GM21529 (cell line): ENCODE data around the gene POLR1E.
A peak's percentile ranks its signal among the peaks of the same experiment; 100 is the strongest.
"Not testable (repeated sequence)": the region's sequence is repeated elsewhere in the genome, so short reads cannot be mapped to it uniquely, and the experiment has no call there.

Source experiments
- ATAC-seq: cut with Tn5 transposase; IDR thresholded peaks from one replicate; pipeline ENCODE4 v1.9.1; 2021; ENCODE audit not compliant: unreplicated experiment

The POLR1E gene

GRCh38 chr9:37464426-37465248 lies 21.1 kb upstream of the POLR1E start:
- ATAC-seq: peak; percentile 19

DNA sequence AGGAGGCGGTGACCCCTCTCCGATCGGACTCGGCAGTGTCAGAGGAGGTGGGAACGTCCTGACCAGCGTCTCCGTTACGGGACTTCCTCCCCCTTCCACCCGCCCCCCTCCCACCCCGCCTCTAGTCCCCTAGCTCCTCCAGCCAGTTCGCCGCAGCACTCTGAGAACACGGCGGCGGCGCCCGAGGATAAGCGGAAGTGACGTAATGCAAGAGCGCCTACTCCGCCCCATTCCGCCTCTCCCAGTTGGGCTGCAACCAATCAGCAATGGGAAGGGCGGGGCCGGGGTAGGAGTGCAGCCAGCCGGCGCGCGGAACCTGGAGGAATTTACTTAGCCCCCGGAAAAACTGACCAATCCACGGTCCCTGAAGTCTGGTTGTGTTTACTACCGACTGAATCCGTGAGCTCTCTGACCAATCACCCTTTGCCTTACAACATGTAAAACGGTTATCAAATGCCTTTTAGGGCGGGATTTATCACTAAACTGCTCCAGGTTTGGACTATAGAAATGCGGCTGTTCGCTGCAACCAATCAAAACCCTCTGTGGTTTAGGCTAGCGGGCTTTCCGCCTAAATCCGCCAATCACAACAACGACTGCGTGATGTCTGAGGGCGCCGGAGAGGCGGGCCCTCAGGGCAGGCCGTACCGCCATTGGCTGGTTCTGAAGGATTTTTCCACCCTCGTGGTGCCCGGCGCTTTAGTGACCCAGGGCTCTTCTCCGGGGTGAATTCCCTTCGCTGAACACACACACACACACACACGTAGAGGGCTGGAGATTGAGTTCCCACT lies 20.3 kb upstream of the POLR1E start, which contains the start of gene ZBTB5:
ZBTB5 (minus strand) TSS at position 202 of the 788 bp plus-strand sequence. CDS start 22,899 bp downstream, outside the sequence.
- ATAC-seq: peak; percentile 77

DNA sequence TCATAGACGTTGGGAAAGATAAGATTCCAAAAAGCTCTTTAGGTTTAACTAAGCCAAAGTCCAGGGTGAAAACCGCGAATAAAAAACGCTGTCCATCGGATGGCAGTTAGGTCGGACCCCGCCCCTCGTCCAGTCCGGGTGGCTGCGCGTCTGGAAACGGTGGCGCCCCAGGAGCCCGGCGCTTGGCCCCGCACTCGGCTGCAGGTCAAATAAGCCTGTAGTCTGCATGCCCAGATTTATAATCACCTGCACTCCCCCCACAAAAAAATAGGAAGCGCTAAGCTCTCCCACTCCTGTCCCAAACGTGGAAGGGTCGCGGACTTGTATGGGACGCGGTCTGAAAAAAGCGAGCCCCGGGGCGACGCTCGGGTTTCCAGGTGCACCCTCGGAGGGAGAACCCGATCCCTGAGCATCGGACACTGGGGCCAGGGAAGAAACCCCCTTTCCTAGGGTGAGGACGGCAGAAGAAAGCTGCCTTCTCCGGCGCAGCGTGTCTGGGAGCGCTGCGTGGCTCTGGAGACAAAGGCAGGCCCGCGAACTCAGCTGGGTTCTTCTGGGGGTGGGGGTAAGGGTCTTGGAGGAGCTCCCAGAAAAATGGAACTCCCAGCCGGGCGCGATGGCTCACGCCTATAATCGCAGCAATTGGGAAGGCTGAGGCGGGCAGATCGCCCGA lies 19.6 kb upstream of the POLR1E start:
- peak; percentile 4 for ATAC-seq

DNA sequence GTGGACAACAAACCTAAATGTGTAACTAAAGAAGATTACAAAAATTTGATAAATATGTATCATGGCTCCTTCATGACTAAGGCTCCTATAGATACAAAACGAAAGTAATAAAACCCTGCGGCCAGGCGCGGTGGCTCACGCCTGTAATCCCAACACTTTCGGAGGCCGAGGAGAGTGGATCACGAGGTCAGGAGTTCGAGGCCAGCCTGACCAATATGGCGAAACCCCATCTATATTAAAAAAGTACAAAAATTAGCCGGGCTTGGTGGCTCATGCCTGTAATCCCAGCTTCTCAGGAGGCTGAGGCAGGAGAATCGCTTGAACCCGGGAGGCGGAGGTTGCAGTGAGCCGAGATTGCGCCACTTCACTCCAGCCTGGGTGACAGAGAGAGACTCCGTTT lies 18.2 kb upstream of the POLR1E start:
- ATAC-seq: not testable (repeated sequence)

DNA sequence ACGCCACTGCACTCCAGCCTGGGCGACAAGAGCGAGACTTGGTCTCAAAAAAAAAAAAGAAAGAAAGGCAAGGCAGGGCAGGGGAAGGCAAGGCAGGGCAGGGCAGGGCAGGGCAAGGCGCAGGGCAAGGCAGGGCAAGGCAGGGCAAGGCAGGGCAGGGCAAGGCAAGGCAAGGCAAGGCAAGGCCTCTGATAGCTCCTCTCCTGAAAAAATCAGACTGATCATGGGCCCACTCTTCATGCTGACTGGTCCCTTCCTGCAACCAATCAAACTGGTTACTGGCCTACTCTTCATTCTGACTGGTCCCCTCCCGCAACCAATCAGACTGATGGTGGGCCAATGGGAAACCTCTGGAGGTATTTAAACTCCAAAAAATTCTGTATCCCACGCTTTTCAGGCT lies 17.1 kb upstream of the POLR1E start:
- ATAC-seq: no peak

DNA sequence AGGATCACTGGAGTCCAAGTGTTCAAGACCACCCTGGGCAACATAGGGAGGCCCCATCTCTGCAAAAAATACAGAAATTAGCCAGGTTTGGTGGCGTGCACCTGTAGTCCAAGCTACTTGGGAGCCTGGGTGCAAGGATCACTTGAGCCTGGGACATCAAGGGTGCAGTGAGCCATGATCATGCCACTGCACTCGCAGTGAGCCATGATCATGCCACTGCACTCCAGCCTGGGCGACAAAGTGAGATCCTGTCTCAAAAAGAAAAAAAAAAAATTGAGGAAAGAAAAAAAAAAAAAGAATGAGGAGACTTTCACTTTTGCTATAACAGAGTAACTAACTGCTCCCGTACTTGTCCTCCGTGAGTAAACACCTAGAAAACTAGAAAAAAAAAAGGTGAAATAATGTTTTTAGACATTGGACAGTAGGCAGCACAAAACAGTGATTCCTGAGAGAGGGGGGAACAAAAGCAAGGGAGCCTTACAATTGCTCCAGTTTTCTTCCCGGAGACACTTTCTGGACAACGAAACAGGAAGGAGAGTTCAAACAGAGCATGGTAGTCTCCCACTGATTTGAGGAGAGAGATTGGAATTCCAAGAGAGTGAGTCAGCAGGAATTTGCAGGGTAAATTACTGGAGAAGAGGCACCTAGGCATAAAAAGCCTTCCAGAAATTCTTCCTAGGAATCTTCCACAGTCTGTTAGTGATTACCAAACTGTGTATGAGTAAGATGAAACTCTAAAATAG lies 13.6 kb upstream of the POLR1E start:
- no peak for ATAC-seq

GRCh38 chr9:37473982-37474381 lies 11.8 kb upstream of the POLR1E start:
- not testable (repeated sequence) for ATAC-seq

DNA sequence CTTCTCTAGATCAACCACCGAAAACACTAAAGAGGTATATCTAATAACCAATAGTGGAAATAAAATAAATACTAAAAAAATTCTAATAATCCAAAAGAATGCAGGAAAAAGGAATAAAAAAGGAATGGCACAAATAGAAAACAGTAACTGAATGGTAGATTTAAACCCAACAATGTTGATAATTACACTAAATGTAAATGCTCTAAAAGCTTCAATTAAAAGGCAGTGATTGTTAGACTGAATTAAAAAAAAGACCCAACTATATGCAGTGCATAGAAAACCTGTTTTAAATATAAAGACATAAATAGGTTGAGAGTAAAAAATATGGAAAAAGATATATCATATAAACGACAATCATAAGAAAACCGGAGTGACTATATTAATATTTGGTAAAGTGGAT lies 11.3 kb upstream of the POLR1E start:
- no peak for ATAC-seq

GRCh38 chr9:37476930-37477329 lies 8.8 kb upstream of the POLR1E start:
- ATAC-seq: no peak

- ATAC-seq: not testable (repeated sequence)
Observed at GRCh38 chr9:37477443-37477842, 8.3 kb upstream of the POLR1E start.

DNA sequence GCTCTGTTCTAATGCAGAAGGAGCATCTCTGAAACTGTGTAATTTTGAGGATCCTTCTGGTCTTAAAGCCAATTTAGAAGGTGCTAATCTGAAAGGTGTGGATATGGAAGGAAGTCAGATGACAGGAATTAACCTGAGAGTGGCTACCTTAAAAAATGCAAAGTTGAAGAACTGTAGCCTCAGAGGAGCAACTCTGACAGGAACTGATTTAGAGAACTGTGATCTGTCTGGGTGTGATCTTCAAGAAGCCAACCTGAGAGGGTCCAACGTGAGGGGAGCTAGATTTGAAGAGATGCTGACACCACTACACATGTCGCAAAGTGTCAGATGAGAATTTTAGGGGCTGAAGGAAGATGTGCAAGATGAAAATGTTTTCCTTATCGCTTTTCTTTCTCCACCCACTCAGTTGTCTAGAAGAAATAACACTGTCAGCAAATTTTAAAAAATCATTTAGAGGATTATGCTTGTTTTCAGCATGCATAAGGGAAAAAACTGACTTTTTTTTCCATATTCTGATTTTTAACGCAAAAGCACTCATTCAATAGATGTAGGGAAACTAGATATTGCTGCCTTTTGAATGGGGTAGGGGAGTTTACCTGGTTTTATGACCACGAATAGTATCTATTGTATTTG lies 7.6 kb upstream of the POLR1E start:
- not testable (repeated sequence) for ATAC-seq

- ATAC-seq: no peak
Observed at GRCh38 chr9:37480759-37481158, 5.0 kb upstream of the POLR1E start.

- no peak for ATAC-seq
Observed at GRCh38 chr9:37486256-37486615, 488 bp downstream of the POLR1E start.

- ATAC-seq: no peak
Observed at GRCh38 chr9:37486616-37487548, 1.1 kb downstream of the POLR1E start.

DNA sequence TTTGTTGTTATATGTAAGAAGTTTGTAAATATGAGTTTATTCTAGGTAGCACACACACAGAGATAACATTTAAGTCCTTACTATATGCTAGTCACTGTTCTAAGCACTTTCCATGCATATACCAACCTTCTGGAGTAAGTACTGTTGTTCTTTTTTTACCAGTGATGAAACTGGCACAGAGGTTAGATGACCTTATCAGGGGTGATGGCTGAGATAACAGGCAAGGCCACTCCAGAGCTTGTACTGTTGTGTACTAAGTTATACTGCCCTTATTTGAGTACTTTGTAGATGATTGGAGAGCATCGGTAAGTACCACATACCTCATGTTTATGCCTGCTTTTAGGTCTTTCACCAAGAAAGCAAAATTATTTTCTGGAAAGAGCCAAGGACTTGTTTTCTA lies 6.2 kb downstream of the POLR1E start:
- ATAC-seq: no peak

DNA sequence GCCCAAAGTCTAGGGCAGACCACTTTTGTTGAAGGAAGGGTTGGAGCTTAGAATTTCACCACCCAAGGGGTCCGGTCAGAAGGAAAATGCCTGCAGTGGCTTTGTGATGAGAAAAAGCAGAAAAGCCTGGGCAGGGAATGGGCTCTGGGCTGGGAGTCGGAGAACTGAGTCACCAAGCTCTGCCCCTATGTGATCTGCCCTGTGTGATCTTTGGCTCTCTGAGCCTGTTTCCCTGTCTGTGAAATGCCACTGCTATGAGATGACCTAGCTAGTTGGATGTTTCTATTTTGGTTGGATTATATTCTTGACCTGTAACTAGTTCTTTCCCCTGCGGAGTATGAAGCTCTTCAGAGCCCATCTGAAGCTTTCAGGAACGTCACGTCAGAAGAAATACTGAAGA lies 9.8 kb downstream of the POLR1E start:
- ATAC-seq: no peak

DNA sequence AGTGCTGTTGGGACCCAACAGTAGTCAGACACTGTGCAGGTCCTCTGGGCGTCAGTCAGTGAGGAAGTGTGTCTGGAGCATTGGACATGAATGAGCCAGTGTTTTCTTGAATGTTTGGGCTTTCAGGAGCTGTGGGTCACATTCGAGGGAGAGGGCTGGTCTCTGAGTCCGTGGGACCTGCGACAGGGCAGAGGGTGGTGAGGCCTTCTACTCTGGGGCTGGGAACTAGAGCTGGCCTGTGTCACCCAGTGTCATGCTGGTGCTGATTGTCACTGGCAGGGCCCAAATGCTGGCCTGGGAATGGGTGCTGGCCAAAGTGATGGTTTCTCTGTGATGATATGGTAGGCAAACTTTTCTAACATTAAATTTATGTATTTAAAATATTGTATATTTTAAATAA lies 10.3 kb downstream of the POLR1E start:
- no peak for ATAC-seq

- no peak for ATAC-seq
Observed at GRCh38 chr9:37497320-37497719, 11.6 kb downstream of the POLR1E start.

DNA sequence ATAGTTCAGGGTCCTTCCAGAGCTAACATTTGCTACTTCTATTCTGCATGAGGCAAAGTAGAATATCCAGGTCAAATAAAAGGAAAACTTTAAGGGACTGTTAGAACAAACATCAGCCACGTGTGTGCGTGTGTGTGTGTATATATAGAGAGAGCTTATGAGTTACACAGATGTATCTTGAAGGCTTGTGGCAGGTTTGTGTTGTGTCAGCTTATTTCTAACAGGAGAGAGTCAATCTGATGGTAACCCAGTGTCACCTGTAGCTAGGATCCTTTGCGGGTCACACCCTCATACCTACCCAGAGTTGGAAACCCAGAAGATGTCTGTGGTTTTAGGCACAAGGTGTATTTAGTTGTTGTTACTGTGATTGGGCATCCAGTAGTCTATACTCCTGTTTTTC lies 12.7 kb downstream of the POLR1E start:
- ATAC-seq: no peak
